Fibroblast of peridontal ligament (primary cell): ENCODE data around the gene ZCCHC24.
"Not testable (repeated sequence)": the region's sequence is repeated elsewhere in the genome, so short reads cannot be mapped to it uniquely, and the experiment has no call there.

Experiments
- DNase-seq: peaks from one replicate; pipeline ENCODE4 v3.0.0-alpha.2; 2010; ENCODE audit errors: extremely low read depth

The ZCCHC24 gene

GRCh38 chr10:79346388-79347225, 98.8 kb downstream of the ZCCHC24 start:
- no peak for DNase-seq

GRCh38 chr10:79346012-79346340, 99.4 kb downstream of the ZCCHC24 start:
- DNase-seq, result no peak

DNA sequence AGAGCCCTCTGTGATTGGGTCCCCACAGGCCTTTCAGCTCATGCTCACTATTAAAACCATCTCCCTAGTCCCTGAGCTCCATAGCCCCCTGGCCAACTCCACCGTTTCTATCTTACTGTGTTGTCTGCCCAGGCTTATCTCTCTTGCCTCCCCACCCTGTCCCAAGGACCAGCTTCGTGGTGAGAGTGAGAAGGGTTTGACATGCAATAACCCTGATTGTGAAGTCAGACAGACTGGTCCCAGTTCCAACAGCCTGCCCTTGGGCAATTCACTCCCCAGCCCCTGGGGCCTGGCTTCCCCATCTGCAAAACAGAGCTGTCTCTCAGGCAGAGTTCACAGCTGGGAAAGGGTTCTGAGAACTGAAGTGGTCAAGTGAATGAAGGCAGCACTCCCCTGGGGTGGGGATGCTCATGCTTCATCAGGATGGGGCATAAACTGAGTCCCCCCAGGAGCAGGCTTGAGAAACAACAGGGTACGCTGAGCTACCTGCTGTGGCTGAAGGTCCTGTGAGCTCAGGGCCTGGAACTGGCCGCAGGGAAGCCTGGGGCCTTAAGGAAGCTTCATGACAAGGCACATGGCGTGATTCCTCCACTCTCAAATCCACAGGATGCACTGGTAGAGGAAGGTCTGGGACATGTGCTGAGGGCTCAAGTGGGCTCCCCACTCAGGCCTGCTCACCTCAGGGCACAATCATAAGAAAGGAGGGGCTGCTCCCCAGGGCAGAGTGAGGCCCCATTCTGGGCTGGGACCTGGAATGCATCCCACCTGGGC, 100.0 kb downstream of the ZCCHC24 start:
- no peak for DNase-seq

DNA sequence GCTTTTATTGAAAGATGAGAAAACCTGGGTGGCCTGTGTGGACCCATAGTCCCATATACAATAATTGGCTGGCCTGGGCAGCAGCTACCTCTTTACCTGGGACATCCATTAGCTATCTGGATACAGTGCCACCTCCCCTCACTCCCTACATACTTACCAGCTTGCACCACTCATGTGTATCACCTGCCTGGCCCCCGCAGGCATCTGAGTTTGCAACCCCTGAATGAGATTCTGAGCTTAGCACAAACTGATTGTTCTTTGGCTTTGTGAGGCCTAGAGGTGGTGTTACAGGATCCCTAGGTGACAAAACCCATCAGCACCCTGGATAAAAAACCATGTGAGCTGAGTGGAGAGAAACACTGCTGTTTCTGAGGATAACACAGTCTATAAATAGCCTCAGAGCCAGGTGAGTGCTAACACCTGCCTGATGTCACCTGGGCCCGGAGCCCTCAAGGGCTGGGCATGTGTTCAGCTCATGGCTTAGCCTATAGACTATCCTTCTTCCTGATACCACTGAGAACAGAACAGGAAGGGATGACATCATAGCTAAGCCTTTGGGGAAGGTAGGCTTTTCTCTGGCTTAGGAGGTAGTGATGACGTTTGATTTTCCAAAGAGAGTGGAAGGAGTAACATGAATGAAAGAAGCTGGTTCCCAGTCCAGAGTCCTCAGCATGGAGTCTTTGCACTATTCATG, 100.8 kb downstream of the ZCCHC24 start:
- no peak for DNase-seq

- DNase-seq, result peak; percentile 41
These were observed 102.4 kb downstream of the ZCCHC24 start for GRCh38 chr10:79342811-79343561.

- DNase-seq, result no peak
These were observed 103.1 kb downstream of the ZCCHC24 start for GRCh38 chr10:79342295-79342761.

GRCh38 chr10:79340646-79341244, 104.7 kb downstream of the ZCCHC24 start:
- DNase-seq, result no peak

- DNase-seq, result no peak
These were observed 106.2 kb downstream of the ZCCHC24 start for GRCh38 chr10:79339266-79339665.

GRCh38 chr10:79337783-79338469, 107.5 kb downstream of the ZCCHC24 start:
- not testable (repeated sequence) for DNase-seq

- no peak for DNase-seq
These were observed 108.7 kb downstream of the ZCCHC24 start for GRCh38 chr10:79336739-79337138.

GRCh38 chr10:79336276-79336675, 109.1 kb downstream of the ZCCHC24 start:
- no peak for DNase-seq

GRCh38 chr10:79335470-79336235, 109.8 kb downstream of the ZCCHC24 start:
- no peak for DNase-seq

DNA sequence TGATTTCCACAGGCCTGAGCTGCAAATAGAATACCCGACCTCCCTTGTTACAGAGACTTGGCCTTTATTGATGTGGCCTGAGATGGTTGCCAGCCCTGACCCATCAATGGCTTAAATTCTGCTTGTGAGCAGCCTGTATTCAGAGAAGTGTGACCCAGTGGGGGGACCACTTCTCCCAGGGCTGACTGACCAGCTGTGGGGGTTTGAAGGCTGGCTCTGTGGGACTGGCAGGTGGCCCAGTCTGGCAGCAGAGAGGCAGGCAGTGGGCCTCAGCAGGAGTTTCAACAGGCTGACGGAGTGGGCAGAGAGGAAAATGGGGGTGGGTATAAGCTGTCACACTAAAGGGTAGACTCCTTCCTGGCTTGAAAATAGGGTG, 110.3 kb downstream of the ZCCHC24 start:
- DNase-seq, result no peak

DNA sequence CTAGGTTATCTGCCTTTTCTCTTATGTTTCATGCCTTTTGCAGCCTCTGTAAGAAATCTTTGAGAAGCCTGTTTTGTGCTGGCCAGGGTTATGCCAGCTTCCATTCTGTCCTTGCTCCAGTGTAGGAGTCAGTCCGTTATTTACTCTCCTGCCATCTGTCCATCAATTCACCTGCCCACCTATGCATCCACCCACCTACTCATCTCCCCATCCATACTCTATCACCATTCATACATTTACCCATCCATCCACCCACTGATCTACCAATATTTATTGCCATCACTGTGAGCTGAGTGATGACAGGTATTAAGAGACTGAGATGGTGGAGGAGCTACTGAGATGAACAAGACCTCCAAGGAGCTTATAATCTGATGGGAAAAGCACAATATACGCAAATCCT, 110.9 kb downstream of the ZCCHC24 start:
- no peak for DNase-seq

- peak; percentile 67 for DNase-seq
These were observed 111.9 kb downstream of the ZCCHC24 start for GRCh38 chr10:79333513-79333912.

- DNase-seq, result not testable (repeated sequence)
These were observed 112.7 kb downstream of the ZCCHC24 start for GRCh38 chr10:79332610-79333315.
